GM12878 (cell line): ENCODE data around the gene CUZD1. TPM values are rescaled to one million over a fixed set of nuclear protein-coding genes. Genes with fewer than 3 reads are reported as not detected.

Source experiments
- ASH2L ChIP-seq: fragments of 300-600, 200-600 bp; sonication (generic); IDR thresholded peaks from 2 replicates; pipeline ENCODE4 v1.6.1; 2017; ENCODE audit warnings: low read depth, mild to moderate bottlenecking, borderline replicate concordance
- E2F4 ChIP-seq: IDR thresholded peaks from 2 replicates; pipeline ENCODE4 v1.6.1; 2012; ENCODE audit warnings: low read depth, low read length, improper control_type of control experiment
- EP300 ChIP-seq, 2 experiments: fragments of 150-350 bp in 1 of 2; IDR thresholded peaks; 2 replicates each; pipeline ENCODE4 v1.6.1; 2011 to 2012; ENCODE audit warnings: low read depth in 2 of 2, low read length in 2 of 2, borderline replicate concordance in 1 of 2, improper control_type of control experiment in 1 of 2, inconsistent platforms in 1 of 2; ENCODE audit not compliant: control insufficient read depth in 1 of 2
- FOXK2 ChIP-seq: fragments of 450-650 bp; IDR thresholded peaks from 2 replicates; pipeline ENCODE4 v1.6.1; 2017; ENCODE audit warnings: mild to moderate bottlenecking, moderate library complexity
- HCFC1 ChIP-seq: fragments of 150-350 bp; IDR thresholded peaks from 2 replicates; pipeline ENCODE4 v1.6.1; 2014; ENCODE audit warnings: low read length
- PBX3 ChIP-seq: IDR thresholded peaks from 2 replicates; pipeline ENCODE4 v1.6.1; 2011; ENCODE audit warnings: mild to moderate bottlenecking, low read depth, low read length, moderate library complexity; ENCODE audit not compliant: insufficient replicate concordance
- RUNX3 ChIP-seq: IDR thresholded peaks from 2 replicates; pipeline ENCODE4 v1.6.1; 2012; ENCODE audit warnings: low read length, inconsistent platforms
- SMAD1 ChIP-seq: fragments of 450-650 bp; IDR thresholded peaks from 2 replicates; pipeline ENCODE4 v1.6.1; 2018; ENCODE audit warnings: mild to moderate bottlenecking, low read depth; ENCODE audit not compliant: partially characterized antibody
- TARDBP ChIP-seq: IDR thresholded peaks from 2 replicates; pipeline ENCODE4 v1.6.1; 2016; ENCODE audit warnings: borderline replicate concordance
- ZNF687 ChIP-seq: fragments of 450-650 bp; IDR thresholded peaks from 2 replicates; pipeline ENCODE4 v1.6.1; 2017; ENCODE audit warnings: mild to moderate bottlenecking, moderate library complexity
- polyA plus RNA-seq, 11 experiments: library from polyadenylated mRNA; depleted of rRNA in 4 of 11; unstranded in 6 of 11; stranded (reverse) in 5 of 11; fragments of >200 nt; fragmentation: Nextera tagmentation in 4 of 11; fragmentation: Illumina TruSeq in 1 of 11; extraction: Ambion mirVana in 4 of 11; extraction: Trizol in 1 of 11; gene quantifications; 1 replicate in 1 of 11; 2 replicates in 10 of 11; pipeline versions ENCODE4 v1.2.1 to v1.2.3, GENCODE V29; 2011 to 2016; ENCODE audit warnings: inconsistent platforms in 2 of 11, missing spikeins in 2 of 11, low read depth in 1 of 11
- total RNA-seq, 4 experiments: library from RNA; depleted of rRNA in 3 of 4; stranded (reverse); fragments of >200 nt in 3 of 4; fragmentation: Illumina TruSeq in 1 of 4; extraction: Trizol in 1 of 4; gene quantifications; 2 replicates each; pipeline versions ENCODE4 v1.2.1 to v1.2.3, GENCODE V29; 2013 to 2021
- TF ChIP-seq, protein P1 (sequence below): fragments of 150-350 bp; IDR thresholded peaks from 2 replicates; pipeline ENCODE4 v1.6.1; 2016; ENCODE audit warnings: low read depth, low read length

Gene CUZD1
- total and polyA plus RNA-seq, 10 of the 15 experiments (the other 5 are each of a cell fraction or from before 2014, with no cell fraction given): 0.66 to 2.3 (median 1.5) TPM

DNA sequence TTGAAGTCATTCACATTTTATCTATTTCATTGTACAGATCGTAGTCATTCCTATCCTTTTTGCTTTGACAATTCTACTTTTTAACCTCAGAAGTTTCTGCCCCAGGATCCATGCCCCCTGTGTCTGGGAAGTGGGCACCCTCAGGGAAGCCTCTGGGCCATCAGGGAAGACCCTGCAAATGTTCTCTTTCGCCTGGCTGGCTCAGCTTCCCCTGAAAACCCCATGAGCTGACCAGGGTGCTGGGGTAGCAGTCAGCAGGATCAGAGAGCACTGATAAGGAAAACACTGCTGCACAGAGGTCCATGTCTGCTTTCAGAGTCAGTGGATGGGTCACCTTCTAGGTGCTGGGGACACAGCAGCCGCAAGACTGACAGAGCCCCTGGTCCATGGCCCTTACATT is 23.8 kb downstream of the CUZD1 start (continued):
- no peak for TF ChIP-seq FOXK2
- TF ChIP-seq ASH2L: no peak
- no peak for TF ChIP-seq E2F4
- TF ChIP-seq, protein P1, sequence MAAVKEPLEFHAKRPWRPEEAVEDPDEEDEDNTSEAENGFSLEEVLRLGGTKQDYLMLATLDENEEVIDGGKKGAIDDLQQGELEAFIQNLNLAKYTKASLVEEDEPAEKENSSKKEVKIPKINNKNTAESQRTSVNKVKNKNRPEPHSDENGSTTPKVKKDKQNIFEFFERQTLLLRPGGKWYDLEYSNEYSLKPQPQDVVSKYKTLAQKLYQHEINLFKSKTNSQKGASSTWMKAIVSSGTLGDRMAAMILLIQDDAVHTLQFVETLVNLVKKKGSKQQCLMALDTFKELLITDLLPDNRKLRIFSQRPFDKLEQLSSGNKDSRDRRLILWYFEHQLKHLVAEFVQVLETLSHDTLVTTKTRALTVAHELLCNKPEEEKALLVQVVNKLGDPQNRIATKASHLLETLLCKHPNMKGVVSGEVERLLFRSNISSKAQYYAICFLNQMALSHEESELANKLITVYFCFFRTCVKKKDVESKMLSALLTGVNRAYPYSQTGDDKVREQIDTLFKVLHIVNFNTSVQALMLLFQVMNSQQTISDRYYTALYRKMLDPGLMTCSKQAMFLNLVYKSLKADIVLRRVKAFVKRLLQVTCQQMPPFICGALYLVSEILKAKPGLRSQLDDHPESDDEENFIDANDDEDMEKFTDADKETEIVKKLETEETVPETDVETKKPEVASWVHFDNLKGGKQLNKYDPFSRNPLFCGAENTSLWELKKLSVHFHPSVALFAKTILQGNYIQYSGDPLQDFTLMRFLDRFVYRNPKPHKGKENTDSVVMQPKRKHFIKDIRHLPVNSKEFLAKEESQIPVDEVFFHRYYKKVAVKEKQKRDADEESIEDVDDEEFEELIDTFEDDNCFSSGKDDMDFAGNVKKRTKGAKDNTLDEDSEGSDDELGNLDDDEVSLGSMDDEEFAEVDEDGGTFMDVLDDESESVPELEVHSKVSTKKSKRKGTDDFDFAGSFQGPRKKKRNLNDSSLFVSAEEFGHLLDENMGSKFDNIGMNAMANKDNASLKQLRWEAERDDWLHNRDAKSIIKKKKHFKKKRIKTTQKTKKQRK: no peak
- no peak for TF ChIP-seq SMAD1
- TF ChIP-seq PBX3: no peak
- no peak for TF ChIP-seq HCFC1
- TF ChIP-seq ZNF687: no peak
- TF ChIP-seq EP300 (IDR thresholded peaks at IDR 0.05; ENCODE audit: borderline replicate concordance in 1 of 2, control insufficient read depth in 1 of 2, low read depth in 2 of 2, low read length in 2 of 2): no peak
- TF ChIP-seq TARDBP: no peak
- TF ChIP-seq RUNX3: no peak
